GM19239 (cell line): ENCODE results near the gene ASTN2.

Experiments
- DNase-seq: peaks from one replicate; pipeline ENCODE4 v3.0.0; 2011; ENCODE audit warnings: low spot score; ENCODE audit not compliant: insufficient read length
- FAIRE-seq: peaks from 2 replicates; lab custom pipeline; 2011; peaks lifted over from hg19 to GRCh38; lab: Jason Lieb, UNC

Gene ASTN2

GRCh38 chr9:117414906-117415331 is at the start of gene ASTN2:
Gene ASTN2, minus strand, starts transcription at chr9:117415057. Its CDS starts 119 bp downstream, at chr9:117414938.
- FAIRE-seq (no peak), DNase-seq (no peak)

GRCh38 chr9:117462861-117463260 is 48.0 kb upstream of the ASTN2 start:
- DNase-seq (no peak), FAIRE-seq (no peak)

GRCh38 chr9:117461386-117461785 is 46.5 kb upstream of the ASTN2 start:
- no peak for DNase-seq

GRCh38 chr9:117460743-117461142 is 45.9 kb upstream of the ASTN2 start:
- DNase-seq, result no peak
- FAIRE-seq, result no peak

More at GRCh38 chr9:117461386-117461785, 46.5 kb upstream of the ASTN2 start:
- FAIRE-seq, result no peak

GRCh38 chr9:117459913-117460312 is 45.1 kb upstream of the ASTN2 start:
- DNase-seq, result no peak
- no peak for FAIRE-seq

- DNase-seq, result no peak
Observed at GRCh38 chr9:117458066-117458465, 43.2 kb upstream of the ASTN2 start.

GRCh38 chr9:117454711-117455110 is 39.9 kb upstream of the ASTN2 start:
- FAIRE-seq, result no peak
- no peak for DNase-seq

More at GRCh38 chr9:117458066-117458465, 43.2 kb upstream of the ASTN2 start:
- no peak for FAIRE-seq

- FAIRE-seq, result no peak
- DNase-seq, result no peak
Observed at GRCh38 chr9:117453737-117454136, 38.9 kb upstream of the ASTN2 start.

- no peak for FAIRE-seq
Observed at GRCh38 chr9:117451311-117451710, 36.5 kb upstream of the ASTN2 start.

GRCh38 chr9:117448066-117448465 is 33.2 kb upstream of the ASTN2 start:
- no peak for FAIRE-seq
- no peak for DNase-seq

More at GRCh38 chr9:117451311-117451710, 36.5 kb upstream of the ASTN2 start:
- no peak for DNase-seq

GRCh38 chr9:117445631-117446030 is 30.8 kb upstream of the ASTN2 start:
- DNase-seq (no peak), FAIRE-seq (no peak)

- FAIRE-seq, result no peak
- DNase-seq, result no peak
Observed at GRCh38 chr9:117444501-117444900, 29.6 kb upstream of the ASTN2 start.

GRCh38 chr9:117437283-117437682 is 22.4 kb upstream of the ASTN2 start:
- no peak for FAIRE-seq
- no peak for DNase-seq

- DNase-seq (no peak), FAIRE-seq (no peak)
Observed at GRCh38 chr9:117435630-117436261, 20.9 kb upstream of the ASTN2 start.

GRCh38 chr9:117434566-117434965 is 19.7 kb upstream of the ASTN2 start:
- FAIRE-seq, result no peak
- DNase-seq, result no peak

- no peak for FAIRE-seq
- DNase-seq, result no peak
Observed at GRCh38 chr9:117430813-117431212, 16.0 kb upstream of the ASTN2 start.

- FAIRE-seq (no peak), DNase-seq (no peak)
Observed at GRCh38 chr9:117427357-117427913, 12.6 kb upstream of the ASTN2 start.

- DNase-seq (no peak), FAIRE-seq (no peak)
Observed at GRCh38 chr9:117425566-117425965, 10.7 kb upstream of the ASTN2 start.

- DNase-seq (no peak), FAIRE-seq (no peak)
Observed at GRCh38 chr9:117424291-117424690, 9.4 kb upstream of the ASTN2 start.

- FAIRE-seq (no peak), DNase-seq (no peak)
Observed at GRCh38 chr9:117418111-117418510, 3.3 kb upstream of the ASTN2 start.

- no peak for DNase-seq
- FAIRE-seq, result no peak
Observed at GRCh38 chr9:117416856-117417255, 2.0 kb upstream of the ASTN2 start.

- DNase-seq (no peak), FAIRE-seq (no peak)
Observed at GRCh38 chr9:117415358-117415914, 579 bp upstream of the ASTN2 start.
